SK-N-SH treated with all-trans-retinoic acid at 6 μM for 48 hours (cell line): ENCODE measurements around the gene ATP6AP1.

ENCODE experiments used
- ARNTL ChIP-seq: fragments of 450-650 bp; formaldehyde crosslinking; IDR thresholded peaks from 2 replicates; pipeline ENCODE4 v1.5.0; 2020; ENCODE audit warnings: low read depth, mild to moderate bottlenecking, moderate library complexity, borderline replicate concordance
- BACH2 ChIP-seq: fragments of 250-450 bp; sonication (Bioruptor Pico); IDR thresholded peaks from 2 replicates; pipeline ENCODE4 v1.9.0; 2021; ENCODE audit warnings: mild to moderate bottlenecking, borderline replicate concordance
- CREB5 ChIP-seq: fragments of 250-450 bp; sonication (Bioruptor Pico); IDR thresholded peaks from 2 replicates; pipeline ENCODE4 v1.5.1; 2020; ENCODE audit warnings: low read depth, mild to moderate bottlenecking, moderate library complexity
- CSRNP3 ChIP-seq: fragments of 250-450 bp; sonication (Bioruptor Pico); IDR thresholded peaks from 2 replicates; pipeline ENCODE4 v1.5.1; 2021; ENCODE audit warnings: mild to moderate bottlenecking, moderate library complexity
- GLIS3 ChIP-seq: fragments of 250-450 bp; sonication (Bioruptor Pico); IDR thresholded peaks from 2 replicates; pipeline ENCODE4 v1.5.0; 2020; ENCODE audit warnings: mild to moderate bottlenecking, moderate library complexity
- ISL1 ChIP-seq: fragments of 250-450 bp; sonication (Bioruptor Pico); IDR thresholded peaks from 2 replicates; pipeline ENCODE4 v2.1.2; 2022; ENCODE audit warnings: mild to moderate bottlenecking, moderate library complexity
- OSR1 ChIP-seq: fragments of 250-450 bp; sonication (Bioruptor Pico); IDR thresholded peaks from 2 replicates; pipeline ENCODE4 v1.8.0; 2022; ENCODE audit warnings: moderate library complexity, mild to moderate bottlenecking, inconsistent platforms
- PATZ1 ChIP-seq: fragments of 250-450 bp; sonication (Bioruptor Pico); IDR thresholded peaks from 2 replicates; pipeline ENCODE4 v1.8.0; 2020; ENCODE audit warnings: mild to moderate bottlenecking, moderate library complexity, borderline replicate concordance
- RARB ChIP-seq: fragments of 250-450 bp; sonication (Bioruptor Pico); IDR thresholded peaks from 2 replicates; pipeline ENCODE4 v1.8.0; 2021; ENCODE audit warnings: mild to moderate bottlenecking, moderate library complexity
- TCF4 ChIP-seq: fragments of 250-450 bp; sonication (Bioruptor Pico); IDR thresholded peaks from 2 replicates; pipeline ENCODE4 v1.8.0; 2021; ENCODE audit warnings: mild to moderate bottlenecking, moderate library complexity, borderline replicate concordance
- TOX ChIP-seq: fragments of 250-450 bp; sonication (Bioruptor Pico); IDR thresholded peaks from 2 replicates; pipeline ENCODE4 v1.8.0; 2021; ENCODE audit warnings: mild to moderate bottlenecking, moderate library complexity, borderline replicate concordance
- ZFP3 ChIP-seq: fragments of 250-450 bp; sonication (Bioruptor Pico); IDR thresholded peaks from 2 replicates; pipeline ENCODE4 v1.5.0; 2020; ENCODE audit warnings: mild to moderate bottlenecking, moderate library complexity
- ZFP30 ChIP-seq: fragments of 450-650 bp; formaldehyde crosslinking; IDR thresholded peaks from 2 replicates; pipeline ENCODE4 v1.5.0; 2022; ENCODE audit warnings: mild to moderate bottlenecking, moderate library complexity
- ZNF565 ChIP-seq: fragments of 450-650 bp; formaldehyde crosslinking; conservative IDR thresholded peaks from 2 replicates; pipeline ENCODE4 v1.5.0; 2020; ENCODE audit warnings: low read depth, mild to moderate bottlenecking, moderate library complexity

- TF ChIP-seq PATZ1 (CRISPR knock-in tag) = no peak
- TF ChIP-seq OSR1 (CRISPR knock-in tag) = no peak
- TF ChIP-seq ZFP3 (CRISPR knock-in tag) = no peak
- no peak for TF ChIP-seq ZFP30
- no peak for TF ChIP-seq RARB (CRISPR knock-in tag)
- no peak for TF ChIP-seq TCF4 (CRISPR knock-in tag)
- no peak for TF ChIP-seq CREB5 (CRISPR knock-in tag)
- TF ChIP-seq GLIS3 = no peak
- TF ChIP-seq ZNF565 (CRISPR knock-in tag) = no peak
- no peak for TF ChIP-seq CSRNP3 (CRISPR knock-in tag)
- no peak for TF ChIP-seq ISL1 (CRISPR knock-in tag)
- no peak for TF ChIP-seq ARNTL (CRISPR knock-in tag)
- no peak for TF ChIP-seq BACH2 (CRISPR knock-in tag)
- no peak for TF ChIP-seq TOX (CRISPR knock-in tag)
Measured at GRCh38 chrX:154384284-154384892, 44.1 kb upstream of the ATP6AP1 start.
